B cell (primary cell): Measurements from ENCODE around the gene PITPNM2. TPM values are rescaled to one million over a fixed set of nuclear protein-coding genes. Genes with fewer than 3 reads are reported as not detected.

ENCODE experiments used
- ATAC-seq: fragments of 200-7000 bp; cut with Tn5 transposase; one replicate; pipeline ENCODE4 v1.10.0; 2021; ENCODE audit warnings: low read depth, mild to moderate bottlenecking, moderate number of reproducible peaks, moderate library complexity
- CTCF ChIA-PET: fragments of 350-600 bp; sonication (Branson Sonifier 250); formaldehyde crosslinking; loops from one replicate; lab custom pipeline; 2021; ENCODE audit warnings: antibody characterized with exemption, inconsistent platforms; lab: Charles Lee
- POLR2A ChIA-PET: fragments of 350-600 bp; sonication (Branson Sonifier 250); formaldehyde crosslinking; loops from one replicate; lab custom pipeline; 2021; ENCODE audit warnings: antibody characterized with exemption; lab: Charles Lee
- DNase-seq: peaks from one replicate; pipeline ENCODE4 v3.0.0; 2013
- H2AFZ ChIP-seq: 2 replicates; pipeline ENCODE4 v1.6.1; 2012; ENCODE audit warnings: mild to moderate bottlenecking, low read depth, low read length; ENCODE audit not compliant: insufficient read depth, poor library complexity, severe bottlenecking
- H3K27ac ChIP-seq, 2 donors: 1 replicate in 1 of 2; 2 replicates in 1 of 2; pipeline ENCODE4 v1.5.1; 2012 to 2013; ENCODE audit warnings: low read length in 2 of 2, mild to moderate bottlenecking in 2 of 2, moderate library complexity in 1 of 2
- H3K27me3 ChIP-seq, 4 experiments: fragments of 200-600 bp in 1 of 4; sonication (generic) in 1 of 4; replicated peaks in 1 of 4; 1 replicate in 2 of 4; 2 replicates in 2 of 4; pipeline versions ENCODE4 v1.6.1 to v1.7.0; 2013 to 2016; ENCODE audit warnings: low read length in 3 of 4, mild to moderate bottlenecking in 2 of 4, mixed read lengths in 1 of 4, moderate library complexity in 1 of 4; ENCODE audit not compliant: insufficient read depth in 4 of 4, control insufficient read depth in 3 of 4; ENCODE audit errors: control extremely low read depth in 1 of 4
- H3K36me3 ChIP-seq, 2 experiments: replicated peaks in 1 of 2; 1 replicate in 1 of 2; 2 replicates in 1 of 2; pipeline versions ENCODE4 v1.6.1 to v1.7.1; 2013; ENCODE audit warnings: low read length in 1 of 2; ENCODE audit not compliant: insufficient read depth in 2 of 2, control insufficient read depth in 1 of 2; ENCODE audit errors: control extremely low read depth in 1 of 2, extremely low read depth in 1 of 2
- H3K4me1 ChIP-seq, 2 donors: fragments of 200-600 bp in 1 of 2; sonication (generic) in 1 of 2; 1 replicate in 1 of 2; 2 replicates in 1 of 2; pipeline versions ENCODE4 v1.5.1 to v1.6.1; 2013 to 2017; ENCODE audit warnings: low read length in 2 of 2; ENCODE audit not compliant: control insufficient read depth in 2 of 2, insufficient read depth in 2 of 2
- H3K4me2 ChIP-seq: replicated peaks from 2 replicates; pipeline ENCODE3; 2012; ENCODE audit warnings: mild to moderate bottlenecking, low read depth, low read length; ENCODE audit not compliant: poor library complexity, severe bottlenecking
- H3K4me3 ChIP-seq, 5 experiments: fragments of 200-600 bp in 1 of 5; sonication (generic) in 1 of 5; 1 replicate in 3 of 5; 2 replicates in 2 of 5; pipeline versions ENCODE4 v1.5.1 to v1.7.0; 2011 to 2016; ENCODE audit warnings: low read length in 4 of 5, mild to moderate bottlenecking in 4 of 5, low read depth in 2 of 5, control low read depth in 1 of 5, moderate library complexity in 1 of 5; ENCODE audit not compliant: insufficient read depth in 1 of 5; ENCODE audit errors: control extremely low read depth in 1 of 5, extremely low read depth in 1 of 5
- H3K79me2 ChIP-seq: fragments of 200-600 bp; sonication (generic); one replicate; pipeline ENCODE4 v1.6.0; 2016; ENCODE audit warnings: low read length; ENCODE audit not compliant: control insufficient read depth, insufficient read depth
- H3K9ac ChIP-seq: fragments of 200-600 bp; sonication (generic); 2 replicates; pipeline ENCODE4 v1.6.1; 2017; ENCODE audit warnings: mild to moderate bottlenecking, low read length, moderate library complexity
- H3K9me3 ChIP-seq, 3 donors: one replicate each; pipeline versions ENCODE4 v1.6.1 to v1.7.1; 2013; ENCODE audit warnings: low read length in 2 of 3; ENCODE audit not compliant: control insufficient read depth in 2 of 3, insufficient read depth in 1 of 3; ENCODE audit errors: control extremely low read depth in 1 of 3
- H4K20me1 ChIP-seq: 2 replicates; pipeline ENCODE4 v1.6.0; 2012; ENCODE audit warnings: mild to moderate bottlenecking, low read length; ENCODE audit not compliant: insufficient read depth, control insufficient read depth, poor library complexity, severe bottlenecking
- H3K27ac Mint-ChIP-seq: one replicate; pipeline ENCODE4 v1.8.0; 2021; ENCODE audit warnings: mixed read lengths
- H3K27me3 Mint-ChIP-seq: one replicate; pipeline ENCODE4 v1.8.0; 2021; ENCODE audit warnings: mixed read lengths
- H3K4me1 Mint-ChIP-seq: one replicate; pipeline ENCODE4 v1.8.0; 2021; ENCODE audit warnings: mixed read lengths
- H3K4me3 Mint-ChIP-seq: one replicate; pipeline ENCODE4 v1.8.0; 2021; ENCODE audit warnings: mixed read lengths
- H3K9me3 Mint-ChIP-seq: one replicate; pipeline ENCODE4 v1.8.0; 2022; ENCODE audit warnings: mixed read lengths; ENCODE audit not compliant: insufficient read depth
- EZH2 ChIP-seq: IDR thresholded peaks from 2 replicates; pipeline ENCODE4 v1.6.1; 2012; ENCODE audit warnings: borderline replicate concordance, low read depth, mild to moderate bottlenecking, moderate library complexity, low read length; ENCODE audit not compliant: insufficient read depth, poor library complexity, severe bottlenecking
- WGBS: methylation state at CpG from one replicate; pipeline ENCODE4 v1.1.5; 2013; ENCODE audit warnings: missing lambda C conversion rate; ENCODE audit not compliant: insufficient coverage; 5-methylcytosine and 5-hydroxymethylcytosine counted together
- intact Hi-C: fragments of 100-400 bp; cut with micrococcal nuclease; formaldehyde crosslinking; loops from one replicate; pipeline ENCODE4 v1.10.0; 2022
- polyA plus RNA-seq: library from polyadenylated mRNA; depleted of rRNA; stranded (reverse); fragments of >200 nt; gene quantifications from 2 replicates; pipeline ENCODE4 v1.2.3, GENCODE V29; 2012
- total RNA-seq, 2 donors: library from RNA; stranded (reverse); fragments of 120-200 nt in 1 of 2; gene quantifications; 1 replicate in 1 of 2; 2 replicates in 1 of 2; pipeline versions ENCODE4 v1.2.3 to v1.2.4, GENCODE V29; 2013 to 2022
- TF ChIP-seq, protein P1 (sequence below): fragments of 200-600 bp; IDR thresholded peaks from one replicate; pipeline ENCODE4 v1.8.0; 2022; ENCODE audit warnings: antibody characterized with exemption, mild to moderate bottlenecking

Gene PITPNM2
- total and polyA plus RNA-seq, 2 donors (not counting 1 experiment from before 2014, with no cell fraction given) = 9.6 to 28.6 TPM

DNA sequence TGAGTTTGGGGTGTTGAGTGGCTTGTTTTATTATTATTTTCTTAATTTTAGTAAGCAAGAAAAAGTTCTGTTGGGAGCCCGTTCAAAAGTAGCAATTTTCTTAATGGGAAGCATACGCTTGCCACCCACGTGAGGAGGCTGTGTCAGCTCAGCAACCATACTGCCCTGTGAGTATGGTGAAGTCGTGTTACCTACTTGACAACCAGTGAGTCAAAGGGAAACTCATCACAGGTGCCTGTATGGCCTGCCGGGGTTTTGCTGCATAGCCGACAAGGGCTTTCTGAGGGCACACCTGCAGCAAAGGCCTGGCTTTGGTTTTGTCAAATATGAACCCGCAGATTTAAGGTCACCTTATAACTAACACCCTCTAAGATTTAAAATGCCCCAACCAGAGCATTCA, 31.1 kb downstream of the PITPNM2 start:
- DNase-seq (peak; percentile 73), ATAC-seq (peak; percentile 64)
- Mint-ChIP-seq H3K4me1 (peaks cover 62% of the 10 kb centered on the region), H3K27me3 (no peaks in the 10 kb centered on the region), H3K4me3 (peak overlapping the region; percentile 44), H3K9me3 (no peaks in the 10 kb centered on the region), H3K27ac (peak overlapping the region; percentile 88)
- TF ChIP-seq EZH2 = no peak
- TF ChIP-seq, protein P1, sequence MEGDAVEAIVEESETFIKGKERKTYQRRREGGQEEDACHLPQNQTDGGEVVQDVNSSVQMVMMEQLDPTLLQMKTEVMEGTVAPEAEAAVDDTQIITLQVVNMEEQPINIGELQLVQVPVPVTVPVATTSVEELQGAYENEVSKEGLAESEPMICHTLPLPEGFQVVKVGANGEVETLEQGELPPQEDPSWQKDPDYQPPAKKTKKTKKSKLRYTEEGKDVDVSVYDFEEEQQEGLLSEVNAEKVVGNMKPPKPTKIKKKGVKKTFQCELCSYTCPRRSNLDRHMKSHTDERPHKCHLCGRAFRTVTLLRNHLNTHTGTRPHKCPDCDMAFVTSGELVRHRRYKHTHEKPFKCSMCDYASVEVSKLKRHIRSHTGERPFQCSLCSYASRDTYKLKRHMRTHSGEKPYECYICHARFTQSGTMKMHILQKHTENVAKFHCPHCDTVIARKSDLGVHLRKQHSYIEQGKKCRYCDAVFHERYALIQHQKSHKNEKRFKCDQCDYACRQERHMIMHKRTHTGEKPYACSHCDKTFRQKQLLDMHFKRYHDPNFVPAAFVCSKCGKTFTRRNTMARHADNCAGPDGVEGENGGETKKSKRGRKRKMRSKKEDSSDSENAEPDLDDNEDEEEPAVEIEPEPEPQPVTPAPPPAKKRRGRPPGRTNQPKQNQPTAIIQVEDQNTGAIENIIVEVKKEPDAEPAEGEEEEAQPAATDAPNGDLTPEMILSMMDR = no peak
- peak overlapping the region; percentile 54 for H3K4me2 ChIP-seq
- peaks cover 49% of the 10 kb centered on the region for H3K79me2 ChIP-seq
- intact Hi-C loops = no loop called here
- H4K20me1 ChIP-seq = no peaks in the 10 kb centered on the region
- H3K36me3 ChIP-seq = no peaks in the 10 kb centered on the region
- H2AFZ ChIP-seq = peak overlapping the region; percentile 43
- 39% methylated on average over 7 of the region's 7 CpGs for WGBS
- no peak overlapping the region for H3K9ac ChIP-seq
- H3K27ac ChIP-seq = peak overlapping the region; percentile 76 to 79
- no peaks in the 10 kb centered on the region for H3K27me3 ChIP-seq
- ChIA-PET CTCF (interaction anchor here (0.7 to 2.0 kb wide), 3 partner anchors 7 to 61 kb away, joined by 3 to 9 read pairs (median 3); partner anchors contain the start of gene PITPNM2), POLR2A (interaction anchor here (0.9 kb wide), 1 partner anchor 113 kb away, joined by 3 read pairs; no protein-coding TSS in a partner anchor)
- peaks cover 0 to 4% (median 0%) of the 10 kb centered on the region in 3 donors for H3K9me3 ChIP-seq
- H3K4me1 ChIP-seq = peaks cover 50 to 69% of the 10 kb centered on the region in 2 donors
- no peak overlapping the region for H3K4me3 ChIP-seq

DNA sequence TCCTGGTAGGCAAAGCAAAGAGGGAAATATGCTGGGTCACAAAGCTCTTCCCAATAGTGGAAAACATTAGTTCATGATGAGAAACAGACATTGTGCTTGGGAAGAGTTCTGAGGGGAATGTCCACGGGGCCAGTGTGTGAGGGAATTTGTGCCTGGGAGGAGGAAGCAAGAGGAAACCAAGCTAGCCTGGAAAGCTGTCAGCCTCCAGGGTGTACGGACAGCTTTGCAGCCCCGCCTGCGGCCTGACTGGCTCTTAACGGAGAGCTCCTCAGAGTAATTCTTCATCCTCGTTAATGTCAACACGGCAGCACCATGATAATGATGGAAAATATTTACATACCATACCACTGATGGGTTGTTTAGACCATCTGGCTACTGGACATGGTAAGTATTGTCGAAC, 32.4 kb downstream of the PITPNM2 start:
- ATAC-seq = no peak
- WGBS = 89% methylated on average over 3 of the region's 8 CpGs
- Histone ChIP-seq H4K20me1 (no peaks in the 10 kb centered on the region), H3K9me3 (peaks cover 0 to 4% (median 0%) of the 10 kb centered on the region in 3 donors), H3K4me2 (no peak overlapping the region), H3K4me3 (no peak overlapping the region), H3K27ac (no peak overlapping the region), H3K79me2 (peaks cover 45% of the 10 kb centered on the region), H3K27me3 (no peaks in the 10 kb centered on the region), H2AFZ (no peak overlapping the region), H3K36me3 (no peaks in the 10 kb centered on the region), H3K4me1 (peaks cover 63 to 82% of the 10 kb centered on the region in 2 donors), H3K9ac (no peak overlapping the region)
- CTCF ChIA-PET = interaction anchor here (1.7 to 2.0 kb wide), 3 partner anchors 25 to 75 kb away, joined by 6 to 9 read pairs (median 6); partner anchors contain the start of gene PITPNM2
- Mint-ChIP-seq H3K4me1 (peaks cover 72% of the 10 kb centered on the region), H3K27me3 (no peaks in the 10 kb centered on the region), H3K4me3 (no peak overlapping the region), H3K27ac (peak overlapping the region; percentile 27), H3K9me3 (no peaks in the 10 kb centered on the region)
- no peak for TF ChIP-seq EZH2
- TF ChIP-seq, protein P1 = no peak
- POLR2A ChIA-PET = interaction anchor here (0.5 to 0.7 kb wide), 2 partner anchors 35 to 732 kb away, joined by 3 to 5 read pairs; no protein-coding TSS in a partner anchor
- intact Hi-C loops = no loop called here
- no peak for DNase-seq
